ENCODE measurements around the gene AQP1. TPM values are rescaled to one million over a fixed set of nuclear protein-coding genes. Genes with fewer than 3 reads are reported as not detected.

AQP1 gene
- total and polyA plus RNA-seq, 2 of the 13 experiments (the other 11 are each of a cell fraction or from before 2014, with no cell fraction given): not detected

DNA sequence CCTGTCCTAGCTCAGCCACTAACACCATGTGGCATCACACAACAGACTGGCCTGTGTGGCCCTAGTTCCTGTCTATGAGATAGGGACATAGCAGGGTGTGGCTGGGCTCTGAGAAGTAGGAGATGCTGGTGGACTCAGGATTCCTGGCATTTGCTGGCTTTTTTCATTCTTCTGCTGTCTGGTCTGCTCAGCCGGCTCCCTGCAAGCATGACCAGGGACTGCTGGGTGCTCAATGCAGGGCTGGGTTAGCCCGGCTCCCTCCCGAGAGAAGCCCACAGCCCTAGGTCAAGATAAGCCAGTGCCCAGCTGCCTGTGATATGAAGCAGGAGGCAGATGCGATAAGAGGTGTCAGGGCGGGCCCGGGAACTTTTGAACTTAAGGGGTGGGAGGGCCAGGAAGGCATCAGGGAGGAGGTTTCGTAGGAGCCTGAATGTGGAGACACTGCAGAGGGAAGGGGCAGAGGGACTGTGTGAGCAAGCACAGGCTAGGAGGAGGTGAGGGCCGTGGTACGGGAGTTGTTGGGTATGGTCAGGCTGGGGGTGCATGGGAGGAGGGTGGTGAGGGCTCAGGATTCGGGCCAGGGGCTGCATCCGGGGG lies 3.5 kb downstream of the AQP1 start:
- FAIRE-seq: no peak
- no TSS peak for BruUV-seq (replicated peaks)
- Histone ChIP-seq H3K79me2 (ENCODE audit: insufficient read depth, low read length) (no peaks in the 10 kb centered on the region), H3K9ac (ENCODE audit: insufficient read depth, low read depth, low read length) (no peak overlapping the region), H3K4me1 (ENCODE audit: insufficient read depth, low read length) (no peaks in the 10 kb centered on the region), H3K4me3 (replicated peaks in 1 of 3; ENCODE audit: insufficient read depth in 1 of 3, low read depth in 2 of 3, low read length in 3 of 3) (no peak overlapping the region), H3K9me3 (ENCODE audit: low read length) (no peaks in the 10 kb centered on the region), H3K4me2 (ENCODE audit: low read depth, low read length) (no peak overlapping the region), H3K27ac (ENCODE audit: extremely low read length, insufficient read depth, low read length) (no peak overlapping the region), H3K36me3 (replicated peaks in 1 of 2; ENCODE audit: control insufficient read depth in 1 of 2, insufficient read depth in 2 of 2, low read length in 2 of 2) (no peaks in the 10 kb centered on the region), H2AFZ (ENCODE audit: low read length) (no peak overlapping the region), H4K20me1 (ENCODE audit: insufficient read depth, low read length) (no peaks in the 10 kb centered on the region), H3K27me3 (ENCODE audit: control insufficient read depth in 1 of 2, insufficient read depth in 2 of 2, low read length in 2 of 2) (peaks cover 6 to 10% of the 10 kb centered on the region in 2 experiments; a peak in 3 of 5 replicates)
- WGBS (ENCODE audit: low lambda C conversion rate): 19% methylated on average over 9 of the region's 11 CpGs
- POLR2A ChIA-PET: no interaction called here
- CTCF ChIA-PET (ENCODE audit: low intra/inter-chr PET ratio, low total read pairs): no interaction called here
- in situ Hi-C loops (cut with HindIII; ENCODE audit: extremely low pct_ligation_motif_present, low pct_unique_long_range_greater_than_20kb) (no loop called here), intact Hi-C loops (cut with micrococcal nuclease; ENCODE audit: unreplicated experiment) (no loop called here)
- TF ChIP-seq, protein P1, sequence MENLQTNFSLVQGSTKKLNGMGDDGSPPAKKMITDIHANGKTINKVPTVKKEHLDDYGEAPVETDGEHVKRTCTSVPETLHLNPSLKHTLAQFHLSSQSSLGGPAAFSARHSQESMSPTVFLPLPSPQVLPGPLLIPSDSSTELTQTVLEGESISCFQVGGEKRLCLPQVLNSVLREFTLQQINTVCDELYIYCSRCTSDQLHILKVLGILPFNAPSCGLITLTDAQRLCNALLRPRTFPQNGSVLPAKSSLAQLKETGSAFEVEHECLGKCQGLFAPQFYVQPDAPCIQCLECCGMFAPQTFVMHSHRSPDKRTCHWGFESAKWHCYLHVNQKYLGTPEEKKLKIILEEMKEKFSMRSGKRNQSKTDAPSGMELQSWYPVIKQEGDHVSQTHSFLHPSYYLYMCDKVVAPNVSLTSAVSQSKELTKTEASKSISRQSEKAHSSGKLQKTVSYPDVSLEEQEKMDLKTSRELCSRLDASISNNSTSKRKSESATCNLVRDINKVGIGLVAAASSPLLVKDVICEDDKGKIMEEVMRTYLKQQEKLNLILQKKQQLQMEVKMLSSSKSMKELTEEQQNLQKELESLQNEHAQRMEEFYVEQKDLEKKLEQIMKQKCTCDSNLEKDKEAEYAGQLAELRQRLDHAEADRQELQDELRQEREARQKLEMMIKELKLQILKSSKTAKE (CRISPR knock-in tag; IDR thresholded peaks at IDR 0.05; ENCODE audit: borderline replicate concordance): no peak
- TF ChIP-seq SRY (CRISPR knock-in tag; IDR thresholded peaks at IDR 0.05) (no peak), ZNF749 (CRISPR knock-in tag; IDR thresholded peaks at IDR 0.05; ENCODE audit: borderline replicate concordance) (no peak), ZNF354B (CRISPR knock-in tag; IDR thresholded peaks at IDR 0.05) (no peak), ZNF274 (CRISPR knock-in tag; IDR thresholded peaks at IDR 0.05) (no peak), MAFG (CRISPR knock-in tag; IDR thresholded peaks at IDR 0.05) (no peak), SIX4 (CRISPR knock-in tag; IDR thresholded peaks at IDR 0.05) (no peak), REPIN1 (CRISPR knock-in tag; IDR thresholded peaks at IDR 0.05; ENCODE audit: borderline replicate concordance, low read depth) (no peak)
- DNase-seq (ENCODE audit: low spot score): no peak
- ATAC-seq: no peak
